Thyroid gland (tissue), 4 donors: ENCODE data around the gene MYD88.

ENCODE experiments used
- POLR2A ChIP-seq, 2 donors: fragments of 450-650 bp; IDR thresholded peaks; one replicate each; pipeline ENCODE4 v1.6.1; 2017; ENCODE audit warnings: antibody characterized with exemption in 2 of 2, mild to moderate bottlenecking in 2 of 2, moderate library complexity in 1 of 2
- TF ChIP-seq, protein P1 (sequence below), 6 experiments: fragments of 200-600 bp in 3 of 6; fragments of 450-650 bp in 3 of 6; sonication (generic) in 3 of 6; IDR thresholded peaks; one replicate each; pipeline ENCODE4 v1.5.1; 2016 to 2019; ENCODE audit warnings: antibody characterized with exemption in 6 of 6, mild to moderate bottlenecking in 2 of 6, inconsistent platforms in 1 of 6, moderate library complexity in 1 of 6

DNA sequence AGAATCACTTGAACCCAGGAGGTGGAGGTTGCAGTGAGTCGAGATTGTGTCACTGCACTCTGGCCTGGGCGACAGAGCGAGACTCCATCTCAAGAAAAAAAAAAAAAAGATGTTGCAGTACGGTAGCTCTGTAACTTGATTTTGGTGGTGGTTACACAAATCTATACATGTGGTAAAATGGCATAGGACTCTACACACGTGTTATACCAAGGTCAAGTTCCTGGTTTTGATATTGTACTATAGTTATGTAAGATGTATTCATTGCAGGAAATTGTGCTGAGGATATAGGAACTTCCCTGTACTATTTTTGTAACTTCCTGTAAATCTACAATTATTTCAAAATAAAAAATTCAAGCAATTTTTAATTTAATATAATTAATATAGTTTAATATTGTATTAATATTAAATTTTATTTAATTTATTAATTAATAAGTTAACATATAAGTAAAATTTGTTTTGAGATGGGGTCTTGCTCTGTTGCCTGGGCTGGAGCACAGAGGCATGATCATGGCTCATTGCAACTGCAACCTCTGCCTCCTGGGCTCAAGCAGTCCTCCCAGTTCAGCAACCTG is 9.9 kb downstream of the MYD88 start:
- TF ChIP-seq, protein P1, sequence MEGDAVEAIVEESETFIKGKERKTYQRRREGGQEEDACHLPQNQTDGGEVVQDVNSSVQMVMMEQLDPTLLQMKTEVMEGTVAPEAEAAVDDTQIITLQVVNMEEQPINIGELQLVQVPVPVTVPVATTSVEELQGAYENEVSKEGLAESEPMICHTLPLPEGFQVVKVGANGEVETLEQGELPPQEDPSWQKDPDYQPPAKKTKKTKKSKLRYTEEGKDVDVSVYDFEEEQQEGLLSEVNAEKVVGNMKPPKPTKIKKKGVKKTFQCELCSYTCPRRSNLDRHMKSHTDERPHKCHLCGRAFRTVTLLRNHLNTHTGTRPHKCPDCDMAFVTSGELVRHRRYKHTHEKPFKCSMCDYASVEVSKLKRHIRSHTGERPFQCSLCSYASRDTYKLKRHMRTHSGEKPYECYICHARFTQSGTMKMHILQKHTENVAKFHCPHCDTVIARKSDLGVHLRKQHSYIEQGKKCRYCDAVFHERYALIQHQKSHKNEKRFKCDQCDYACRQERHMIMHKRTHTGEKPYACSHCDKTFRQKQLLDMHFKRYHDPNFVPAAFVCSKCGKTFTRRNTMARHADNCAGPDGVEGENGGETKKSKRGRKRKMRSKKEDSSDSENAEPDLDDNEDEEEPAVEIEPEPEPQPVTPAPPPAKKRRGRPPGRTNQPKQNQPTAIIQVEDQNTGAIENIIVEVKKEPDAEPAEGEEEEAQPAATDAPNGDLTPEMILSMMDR (IDR thresholded peaks at IDR 0.05), result no peak
- TF ChIP-seq POLR2A (IDR thresholded peaks at IDR 0.05), result no peak
